GM20431 (cell line): ENCODE results near the gene ATRNL1.

Experiments used
- in situ Hi-C: fragments of 300-500 bp; cut with MseI, MboI; formaldehyde crosslinking; loops from one replicate; pipeline ENCODE4 v1.15.0; 2020; ENCODE audit warnings: low sequenced_read_pairs; ENCODE audit not compliant: unreplicated experiment

The ATRNL1 gene

DNA sequence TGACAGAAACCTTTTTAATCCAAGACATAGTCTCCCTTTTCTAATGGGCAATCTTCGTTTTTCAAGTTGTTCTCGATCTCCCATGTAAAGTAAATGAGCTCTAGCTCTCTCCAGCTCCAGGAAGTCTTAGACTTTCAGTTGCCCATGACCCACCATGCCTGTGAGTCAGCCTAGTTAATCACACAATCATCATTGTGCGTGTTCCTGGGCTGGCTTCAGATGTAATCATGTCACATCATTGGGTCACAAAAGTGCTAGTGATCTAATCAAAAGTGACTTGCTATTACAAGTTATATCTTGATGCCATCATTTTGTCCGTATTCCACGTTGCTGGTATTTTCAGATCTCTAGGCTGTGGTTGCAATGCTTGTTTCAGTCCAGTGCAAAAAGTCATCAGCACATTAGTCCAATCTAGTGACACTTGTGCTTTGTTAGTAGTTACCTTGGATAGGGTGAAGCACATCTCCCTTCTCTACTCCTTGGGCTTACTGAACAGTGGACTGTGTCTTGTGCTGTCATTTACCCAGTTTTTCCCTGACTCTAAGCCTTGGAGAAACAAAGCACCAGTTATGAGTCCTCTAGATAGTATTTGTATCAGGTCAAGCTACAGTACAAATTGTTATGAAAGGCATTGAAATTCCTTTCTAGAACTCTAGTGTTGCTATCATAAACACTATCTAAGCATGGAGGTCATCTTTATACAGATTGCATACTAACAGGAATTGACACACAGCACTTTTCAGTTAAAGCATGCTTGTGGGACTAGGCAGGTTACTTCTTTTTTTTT lies 863.3 kb downstream of the ATRNL1 start:
- in situ Hi-C loops, result no loop called here

DNA sequence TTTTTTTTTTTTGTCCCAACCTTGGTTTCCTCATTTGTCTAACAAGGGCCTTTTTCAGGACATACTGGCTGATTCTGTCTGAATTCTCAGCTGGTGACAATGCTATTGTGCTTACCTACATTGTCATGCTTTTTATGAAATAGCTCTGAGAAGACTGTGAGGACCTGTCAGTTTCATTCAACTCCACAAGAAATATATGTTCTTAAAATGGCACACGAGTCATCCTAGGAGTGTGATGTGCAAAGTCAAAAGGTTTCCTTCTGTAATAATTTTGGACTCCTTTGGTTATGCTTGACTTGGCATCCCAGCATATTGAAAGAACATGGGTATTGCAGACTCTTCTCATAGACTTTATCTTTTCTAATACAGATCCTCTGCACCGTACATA lies 863.8 kb downstream of the ATRNL1 start:
- in situ Hi-C loops, result no loop called here

DNA sequence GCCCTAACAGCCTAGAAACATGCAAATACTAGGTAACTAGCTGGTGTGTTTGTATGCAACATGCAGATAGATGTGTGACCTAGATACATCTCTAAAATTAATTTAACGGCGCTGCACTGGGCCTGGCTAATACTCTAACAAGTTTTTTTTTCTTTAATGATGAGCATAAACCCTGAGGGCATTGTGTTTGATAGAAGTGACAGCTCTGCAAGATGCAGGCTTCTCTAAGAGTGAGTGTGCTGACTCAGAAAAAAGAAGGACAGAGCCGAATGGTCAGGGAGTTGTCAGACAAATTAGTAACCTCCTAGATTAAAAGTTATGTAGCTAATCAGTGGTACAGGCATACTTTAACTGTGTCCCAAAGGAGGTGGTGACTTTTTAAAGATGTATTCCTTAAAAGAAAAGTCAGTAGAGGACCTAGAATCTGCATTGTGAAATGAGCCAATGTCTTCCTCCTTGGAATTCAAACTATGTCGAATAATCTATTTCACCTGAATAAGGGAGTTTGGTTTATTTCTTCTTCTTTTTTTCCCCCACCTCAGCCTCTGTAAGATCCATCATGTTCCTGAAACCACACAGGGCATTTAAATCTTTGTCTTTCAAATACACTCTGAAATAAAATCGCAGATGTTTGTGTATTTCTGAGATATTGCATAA lies 864.7 kb downstream of the ATRNL1 start:
- in situ Hi-C loops, result no loop called here

DNA sequence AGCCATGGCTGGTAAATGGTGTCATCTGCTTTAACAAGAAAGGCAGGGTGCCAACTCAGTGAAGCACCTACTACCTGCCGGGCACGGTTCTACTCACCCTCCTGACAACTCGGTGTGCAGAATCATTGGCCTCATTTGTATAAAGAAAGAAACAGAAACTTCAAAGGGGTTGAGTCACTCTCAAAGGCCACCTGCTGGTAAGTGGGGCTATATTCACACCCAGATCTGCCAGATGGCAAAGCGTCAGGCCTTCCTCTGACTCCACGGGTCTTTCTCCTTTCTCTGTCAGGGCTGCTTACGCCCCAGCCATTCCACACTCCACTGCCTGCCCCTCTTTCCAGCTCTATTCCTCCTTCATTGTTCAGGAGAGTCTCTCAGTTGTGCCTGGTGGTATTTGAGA lies 870.7 kb downstream of the ATRNL1 start:
- in situ Hi-C loops, result no loop called here

DNA sequence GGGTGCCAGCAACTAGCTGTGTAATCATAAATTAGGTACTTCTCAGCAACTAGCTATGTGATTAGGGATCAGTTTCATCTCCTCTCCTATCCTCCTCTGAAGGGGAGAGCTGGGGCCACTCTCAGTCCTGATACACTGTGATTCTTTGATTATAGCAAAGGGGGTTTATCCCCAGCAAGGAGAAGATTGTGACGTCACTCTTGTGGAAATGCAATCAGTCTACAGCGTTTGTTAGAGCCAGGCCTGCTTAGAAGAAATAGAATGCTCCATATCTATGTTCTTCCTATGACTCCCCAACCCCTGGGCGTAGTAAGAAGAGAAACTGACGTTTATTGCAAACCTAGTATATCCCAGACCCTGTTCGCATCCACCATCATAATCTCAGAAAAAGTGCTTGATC lies 871.7 kb downstream of the ATRNL1 start:
- in situ Hi-C loops, result no loop called here

DNA sequence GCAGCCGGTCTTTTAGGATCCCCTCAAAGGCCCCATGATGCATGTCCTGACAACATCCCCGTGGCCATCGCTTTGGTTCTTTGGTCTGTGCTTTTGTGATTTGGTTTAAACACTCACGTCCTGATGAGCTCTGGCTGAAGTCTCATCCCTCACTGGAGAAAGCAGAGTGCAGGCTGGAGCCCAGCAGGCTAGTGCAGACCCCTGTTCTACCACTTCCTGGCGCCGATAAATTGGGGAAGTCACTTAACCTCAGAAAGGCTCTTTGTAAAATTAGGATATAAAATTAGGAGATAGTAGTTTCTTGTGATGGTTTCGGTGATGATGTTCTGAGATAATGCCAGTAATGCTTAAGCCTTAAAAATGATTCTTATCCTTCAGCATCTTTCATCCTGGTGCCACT lies 872.2 kb downstream of the ATRNL1 start:
- in situ Hi-C loops, result no loop called here

DNA sequence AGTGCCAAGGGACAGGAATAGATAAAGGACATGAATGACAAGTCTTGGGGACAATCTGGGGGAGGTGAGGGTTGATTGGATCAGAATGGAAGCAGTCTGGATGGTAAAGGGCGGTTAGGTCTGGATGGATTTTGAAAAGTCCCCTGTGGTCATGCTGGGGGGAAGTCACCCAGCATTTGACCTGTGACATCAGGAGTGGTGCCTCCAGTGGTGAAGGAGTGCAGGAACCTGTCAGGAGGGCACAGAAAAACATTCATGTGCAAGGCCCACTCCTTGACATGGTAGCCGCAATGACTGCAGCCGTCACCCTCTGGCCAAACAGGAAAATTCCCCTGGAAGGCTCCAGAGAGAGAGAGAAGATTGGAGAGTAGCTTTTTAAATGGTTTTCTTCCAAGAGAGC lies 875.1 kb downstream of the ATRNL1 start:
- in situ Hi-C loops, result no loop called here

DNA sequence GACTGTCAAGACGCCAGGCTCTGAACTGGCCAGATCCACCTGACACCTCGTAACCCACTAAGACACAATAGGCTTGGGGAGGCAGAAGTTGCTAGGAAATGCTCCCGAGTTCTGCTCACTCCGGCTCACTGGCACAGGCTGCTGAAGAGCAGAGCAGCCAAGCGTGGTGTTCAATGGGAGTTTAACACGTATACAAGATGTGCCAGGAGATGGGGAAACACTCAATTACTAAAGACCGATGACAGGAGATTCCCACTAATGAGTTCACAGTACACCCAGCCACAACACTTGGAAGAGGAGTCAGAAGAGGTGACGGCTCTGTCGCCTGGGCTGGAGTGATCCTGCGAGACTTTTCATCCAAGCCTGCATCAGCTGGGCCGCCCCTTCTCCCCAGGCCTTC lies 876.4 kb downstream of the ATRNL1 start:
- in situ Hi-C loops, result no loop called here

DNA sequence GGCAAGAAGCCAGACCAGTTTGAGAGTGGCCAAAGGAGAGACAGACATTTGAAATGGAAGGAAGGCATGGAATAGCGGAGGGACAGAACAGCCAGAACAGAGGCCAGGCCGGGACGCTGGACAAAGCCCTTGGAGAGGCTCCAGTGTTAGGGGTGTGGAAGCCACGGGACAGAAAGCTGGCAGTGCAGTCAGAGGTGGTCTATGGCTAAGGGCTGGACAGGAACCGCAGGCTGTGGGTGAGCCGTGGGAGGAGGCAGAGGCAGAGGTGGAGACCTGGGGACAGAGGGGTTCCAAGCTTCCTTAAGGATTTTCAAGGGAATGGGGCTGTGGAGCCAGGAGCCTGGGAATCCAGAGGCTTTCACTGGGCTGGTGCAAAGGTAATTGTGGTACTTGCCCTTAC lies 878.8 kb downstream of the ATRNL1 start:
- in situ Hi-C loops, result no loop called here

DNA sequence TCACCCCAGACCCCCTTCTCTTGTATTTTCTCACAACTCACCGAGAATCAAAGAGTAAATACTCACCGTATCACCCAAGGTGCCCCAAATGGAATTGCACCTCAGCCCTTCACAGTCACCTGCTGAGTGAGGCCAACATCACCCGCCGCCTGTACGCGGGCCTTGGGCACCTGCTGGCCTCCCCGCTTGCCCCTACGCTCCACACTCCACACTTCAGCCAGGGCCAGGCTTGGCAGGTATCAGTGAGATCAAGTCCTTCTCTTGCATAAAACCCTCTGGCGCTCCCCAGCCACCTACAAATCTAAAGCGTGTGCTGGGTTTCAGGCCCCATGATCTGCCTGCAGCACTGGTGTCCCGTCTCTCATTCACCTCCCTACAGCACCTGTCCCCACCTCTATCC lies 879.3 kb downstream of the ATRNL1 start:
- in situ Hi-C loops, result no loop called here

DNA sequence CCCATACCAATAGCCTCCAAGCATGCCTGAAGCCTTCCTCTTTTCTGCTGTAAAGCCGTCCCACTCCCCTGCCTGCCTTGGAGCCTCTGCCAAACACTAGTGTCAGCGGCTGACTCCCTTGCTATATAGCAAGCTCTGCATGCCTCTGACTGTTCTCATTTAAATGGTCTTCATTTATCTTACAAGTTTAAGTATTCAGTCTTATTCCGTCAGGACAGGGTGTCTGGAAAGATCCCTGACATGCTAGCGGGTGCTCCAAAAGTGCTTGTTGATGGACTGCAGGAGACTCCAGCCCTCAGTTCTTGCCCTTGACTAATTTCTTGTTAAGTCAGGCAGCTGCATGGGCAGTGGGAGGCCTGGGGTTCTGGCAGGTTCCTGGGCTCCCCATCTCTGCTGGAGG lies 881.2 kb downstream of the ATRNL1 start:
- in situ Hi-C loops, result no loop called here

DNA sequence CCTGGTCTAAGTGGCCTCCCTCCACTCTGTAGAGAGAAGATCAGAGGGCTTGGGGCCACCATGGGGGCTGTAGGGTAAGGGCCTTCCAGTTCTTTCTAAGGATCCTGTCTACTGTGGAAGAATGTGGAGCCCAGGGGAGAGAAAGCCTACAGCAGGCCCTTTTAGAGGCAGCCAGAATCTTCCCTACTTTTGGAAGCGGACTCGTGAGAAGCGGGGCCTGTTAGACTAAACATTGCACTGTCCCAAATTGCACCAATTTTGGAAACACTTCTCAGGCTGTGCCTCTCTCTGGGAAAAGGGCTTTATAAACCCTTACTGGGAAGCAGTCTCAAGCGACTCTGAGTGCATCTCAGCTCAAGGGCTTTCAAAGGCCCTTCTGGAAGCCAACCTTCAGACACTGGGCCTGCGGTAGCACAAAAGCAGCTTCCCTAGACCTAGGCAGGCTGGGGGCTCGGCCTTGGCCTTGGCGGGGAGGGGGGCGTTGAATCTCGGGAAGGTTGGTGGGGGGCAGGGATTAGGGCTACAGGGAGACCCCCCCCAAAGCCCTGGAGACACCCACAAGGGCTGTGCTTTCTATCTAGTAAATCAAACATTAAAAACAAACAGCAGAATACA lies 881.8 kb downstream of the ATRNL1 start:
- in situ Hi-C loops, result no loop called here

DNA sequence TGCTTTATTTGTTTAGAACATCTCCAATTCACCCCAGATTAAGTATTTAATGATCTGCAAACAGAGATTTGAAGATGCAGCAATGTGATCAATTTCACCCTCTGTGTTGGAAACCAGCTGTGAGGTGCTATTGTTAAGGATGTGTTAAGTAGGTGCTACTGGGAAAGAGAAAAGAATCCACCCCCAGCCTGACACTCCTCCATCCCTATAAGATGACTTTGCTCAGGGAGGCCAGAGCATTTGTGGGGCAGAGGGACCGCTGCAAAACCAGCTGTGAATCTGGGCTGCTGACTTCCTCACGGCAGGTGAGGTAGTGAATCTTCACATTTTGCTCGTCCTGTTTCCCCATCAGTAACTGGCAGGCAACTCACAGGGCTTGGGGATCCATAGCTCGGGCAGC lies 882.3 kb downstream of the ATRNL1 start:
- in situ Hi-C loops, result no loop called here

DNA sequence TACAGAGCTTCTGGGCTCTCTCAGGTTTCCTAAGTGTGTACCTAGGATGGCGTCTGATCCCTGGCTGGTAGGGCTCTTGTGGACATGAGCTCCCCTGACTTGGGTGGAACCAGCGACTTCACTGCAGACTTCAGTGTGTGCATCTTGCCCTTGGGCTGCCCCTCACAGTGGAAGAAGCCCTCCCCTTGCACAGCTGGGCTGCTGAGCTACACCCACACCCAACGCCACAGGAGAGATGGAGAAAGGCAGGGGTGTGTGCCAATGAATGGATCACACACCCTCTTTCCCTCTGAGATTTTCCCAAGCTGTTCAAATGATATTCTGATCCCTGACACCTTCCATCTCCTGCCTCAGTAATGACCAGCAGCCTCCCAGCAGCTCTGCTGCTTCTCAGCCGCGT lies 883.2 kb downstream of the ATRNL1 start:
- in situ Hi-C loops, result no loop called here

DNA sequence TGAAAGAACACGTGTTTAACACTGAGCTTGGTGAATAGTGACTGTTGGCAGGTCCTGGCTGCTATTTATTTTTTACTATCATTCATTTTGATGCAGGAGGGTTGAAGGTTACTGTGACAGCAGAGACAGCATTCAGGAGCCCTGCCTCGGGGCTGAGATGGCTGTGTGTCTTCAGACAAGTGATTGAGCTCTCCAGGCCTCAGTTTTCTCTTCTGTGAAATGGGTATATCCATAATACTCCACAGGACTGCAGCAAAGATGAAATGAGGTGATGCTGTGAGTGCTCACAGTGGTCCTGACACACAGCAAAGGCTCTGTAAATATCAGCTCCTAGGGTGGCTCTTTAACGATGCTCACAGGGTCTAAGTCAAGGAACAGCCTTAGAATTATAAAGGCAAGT lies 884.7 kb downstream of the ATRNL1 start:
- in situ Hi-C loops, result no loop called here

DNA sequence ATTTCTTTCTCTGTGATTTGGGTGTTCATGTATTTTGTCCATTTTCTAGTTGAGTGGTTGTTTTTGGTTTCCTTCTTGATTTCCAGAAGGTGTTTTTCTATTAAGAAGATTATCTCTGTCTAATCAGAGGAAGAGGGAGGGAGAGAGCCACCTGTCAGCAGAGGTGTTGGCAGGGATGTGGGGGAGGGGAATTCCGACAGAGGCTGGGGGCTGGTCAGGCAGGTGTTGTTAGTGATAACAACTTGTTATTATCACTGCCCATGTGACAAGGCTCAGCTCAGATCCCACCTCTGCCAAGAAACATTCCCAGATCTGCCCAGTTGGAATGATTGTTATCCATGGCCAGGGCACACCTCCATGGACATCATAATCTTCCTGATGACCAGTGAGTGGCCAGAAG lies 886.4 kb downstream of the ATRNL1 start:
- in situ Hi-C loops, result no loop called here

DNA sequence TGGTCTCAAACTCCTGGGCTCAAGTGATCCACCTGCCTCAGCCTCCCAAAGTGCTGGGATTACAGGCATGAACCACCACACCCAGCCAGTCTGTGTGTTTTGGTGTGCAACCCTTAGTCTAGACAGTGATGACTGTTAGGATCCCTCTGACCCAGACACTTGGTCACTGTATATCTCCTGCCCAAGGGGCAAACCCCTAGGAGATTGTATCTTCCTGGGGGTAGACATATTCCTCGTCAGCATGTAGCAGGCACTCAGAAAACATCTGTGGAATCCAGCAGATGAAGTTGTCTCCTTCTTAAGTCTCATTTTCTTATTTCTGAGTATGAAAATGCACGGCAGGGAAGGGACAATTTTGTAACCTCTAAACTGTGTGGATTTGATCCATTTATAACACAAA lies 887.3 kb downstream of the ATRNL1 start:
- in situ Hi-C loops, result no loop called here

DNA sequence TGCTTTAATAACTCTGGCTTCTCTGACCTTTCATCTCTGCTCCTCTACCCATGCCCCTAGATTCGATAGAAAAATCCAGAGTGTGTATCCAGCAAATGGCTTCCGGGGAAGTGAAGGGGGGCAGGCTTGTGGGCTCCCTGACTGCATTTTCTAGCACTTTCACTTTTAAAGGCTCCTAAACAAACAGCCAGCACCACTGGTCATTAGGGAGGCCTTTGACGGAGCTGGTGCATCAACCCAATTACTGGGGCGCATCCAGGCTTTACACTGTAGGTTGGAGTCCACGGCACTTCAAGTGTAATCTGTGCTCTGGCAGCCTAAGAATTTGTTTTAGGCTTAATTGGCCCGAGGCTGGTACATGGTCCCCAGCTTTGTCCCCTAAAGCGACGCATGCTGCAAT lies 887.9 kb downstream of the ATRNL1 start:
- in situ Hi-C loops, result no loop called here

DNA sequence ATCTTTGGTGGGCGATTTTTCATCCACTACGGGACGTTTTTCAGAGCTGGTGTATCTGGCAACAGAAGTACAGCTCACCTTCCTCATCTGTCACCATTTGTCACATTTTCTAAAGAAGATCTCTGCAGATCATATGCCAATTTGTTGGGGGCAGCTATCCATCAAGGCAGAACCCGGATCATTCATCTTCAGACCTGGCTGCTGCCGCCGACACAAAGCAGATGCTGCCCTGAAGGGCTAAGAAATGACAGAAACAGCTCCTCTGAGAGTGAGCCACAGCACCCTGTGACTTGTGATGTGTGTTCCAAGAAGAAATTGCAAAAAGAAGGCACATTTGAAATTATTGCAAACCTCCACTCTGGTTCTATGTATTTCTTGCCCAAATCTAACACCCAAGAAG lies 888.9 kb downstream of the ATRNL1 start:
- in situ Hi-C loops, result no loop called here

DNA sequence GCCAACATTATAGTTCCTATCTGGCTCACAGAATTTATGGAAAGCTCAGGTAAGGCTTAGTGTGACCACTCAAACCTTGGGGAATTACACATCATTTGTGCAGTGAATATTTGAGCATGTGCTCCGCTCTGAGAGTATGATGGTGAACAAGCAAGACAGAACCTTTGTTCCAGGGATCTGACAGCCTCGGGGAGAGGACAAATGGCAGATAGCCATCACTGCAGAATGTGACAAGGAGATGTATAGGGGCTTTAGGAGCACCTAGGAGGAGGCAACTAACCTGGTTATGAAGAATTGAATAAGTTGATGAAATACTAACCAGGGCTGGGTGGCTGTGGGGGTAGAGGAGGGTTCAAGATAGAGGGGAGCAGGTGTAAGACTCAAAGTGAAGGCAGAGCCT lies 889.4 kb downstream of the ATRNL1 start:
- in situ Hi-C loops, result no loop called here

DNA sequence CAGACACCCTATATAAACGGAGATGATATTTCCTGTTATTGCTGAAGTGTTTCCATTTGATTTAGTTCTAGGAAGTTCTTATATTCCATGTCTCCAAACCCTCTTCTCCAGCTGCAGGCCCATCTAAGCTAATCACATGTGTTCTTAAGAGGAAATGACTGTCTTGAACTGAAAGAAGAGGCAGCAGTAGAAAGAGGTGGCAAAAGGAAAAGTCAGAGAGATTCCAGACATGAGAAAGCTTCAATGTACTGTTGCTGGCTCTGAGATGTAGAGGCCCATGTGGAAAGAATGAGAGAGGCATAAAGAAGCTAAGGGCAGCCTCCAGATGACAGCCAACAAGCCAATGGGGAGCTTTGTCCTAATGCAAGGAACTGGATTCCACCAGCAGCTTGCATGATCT lies 892.6 kb downstream of the ATRNL1 start:
- in situ Hi-C loops, result no loop called here

DNA sequence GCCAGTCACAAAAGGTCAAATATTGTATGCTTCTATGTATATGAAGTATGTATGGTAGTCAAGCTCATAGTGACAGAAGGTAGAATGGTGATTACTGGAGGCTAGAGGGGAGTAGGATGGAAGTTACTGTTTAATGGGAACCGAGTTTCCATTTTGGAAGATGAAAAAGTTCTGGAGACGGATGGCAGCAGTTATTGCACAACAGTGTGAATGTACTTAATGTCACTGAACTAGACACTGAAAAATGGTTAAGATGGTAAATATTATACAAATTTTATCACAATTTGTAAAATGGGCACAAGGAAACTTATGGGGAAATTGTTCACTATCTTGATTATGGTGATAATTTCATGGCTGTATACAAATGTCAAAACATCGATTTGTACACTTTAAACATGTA lies 895.2 kb downstream of the ATRNL1 start:
- in situ Hi-C loops, result no loop called here
